Keratinocyte (primary cell): Measurements from ENCODE around the gene ZSCAN5A. TPM values are rescaled to one million over a fixed set of nuclear protein-coding genes. Genes with fewer than 3 reads are reported as not detected.
"Not testable (repeated sequence)": the region's sequence is repeated elsewhere in the genome, so short reads cannot be mapped to it uniquely, and the experiment has no call there.

Experiments used
- DNase-seq: peaks from one replicate; pipeline ENCODE4 v3.0.0-alpha.2; 2011; ENCODE audit warnings: low read depth, missing footprints, low spot score
- FAIRE-seq: peaks from 2 replicates; lab custom pipeline; 2011; peaks lifted over from hg19 to GRCh38; lab: Jason Lieb, UNC
- H2AFZ ChIP-seq: 2 replicates; pipeline ENCODE4 v1.6.0; 2012; ENCODE audit warnings: low read length, control low read depth, inconsistent platforms; ENCODE audit not compliant: control insufficient read depth
- H3K27ac ChIP-seq: 2 replicates; pipeline ENCODE4 v1.5.1; 2011; ENCODE audit warnings: low read length; ENCODE audit not compliant: control insufficient read depth, insufficient read depth
- H3K27me3 ChIP-seq: 3 replicates; pipeline ENCODE4 v1.6.0; 2011; ENCODE audit warnings: low read length; ENCODE audit not compliant: control insufficient read depth, insufficient read depth; ENCODE audit errors: extremely low read depth
- H3K36me3 ChIP-seq, 2 experiments: 2 replicates in 1 of 2; 3 replicates in 1 of 2; pipeline ENCODE4 v1.5.1; 2011; ENCODE audit warnings: low read length in 2 of 2, mild to moderate bottlenecking in 1 of 2; ENCODE audit not compliant: control insufficient read depth in 2 of 2, insufficient read depth in 2 of 2; ENCODE audit errors: extremely low read depth in 1 of 2
- H3K4me1 ChIP-seq: 3 replicates; pipeline ENCODE4 v1.5.1; 2011; ENCODE audit warnings: low read length; ENCODE audit not compliant: control insufficient read depth, insufficient read depth; ENCODE audit errors: extremely low read depth
- H3K4me2 ChIP-seq: 3 replicates; pipeline ENCODE4 v1.6.0; 2011; ENCODE audit warnings: low read depth, low read length; ENCODE audit not compliant: control insufficient read depth, insufficient read depth; ENCODE audit errors: extremely low read depth
- H3K4me3 ChIP-seq, 3 experiments: fragments of 200-600 bp in 1 of 3; sonication (generic) in 1 of 3; 2 replicates in 2 of 3; 3 replicates in 1 of 3; pipeline ENCODE4 v1.5.1; 2011 to 2016; ENCODE audit warnings: low read length in 3 of 3, mild to moderate bottlenecking in 3 of 3, control low read depth in 2 of 3, inconsistent platforms in 1 of 3, low read depth in 1 of 3, mixed read lengths in 1 of 3, mixed run types in 1 of 3, moderate library complexity in 1 of 3; ENCODE audit not compliant: control insufficient read depth in 2 of 3, insufficient read depth in 2 of 3; ENCODE audit errors: extremely low read depth in 1 of 3
- H3K79me2 ChIP-seq: 2 replicates; pipeline ENCODE4 v1.6.0; 2012; ENCODE audit warnings: low read length; ENCODE audit not compliant: control insufficient read depth, insufficient read depth
- H3K9ac ChIP-seq: 3 replicates; pipeline ENCODE4 v1.6.0; 2011; ENCODE audit warnings: low read length; ENCODE audit not compliant: control insufficient read depth, insufficient read depth; ENCODE audit errors: extremely low read depth
- H3K9me1 ChIP-seq: 3 replicates; pipeline ENCODE4 v1.6.0; 2011; ENCODE audit warnings: low read length; ENCODE audit not compliant: control insufficient read depth, insufficient read depth; ENCODE audit errors: extremely low read depth
- H3K9me3 ChIP-seq: 2 replicates; pipeline ENCODE4 v1.5.1; 2012; ENCODE audit warnings: low read depth, low read length; ENCODE audit not compliant: control insufficient read depth
- H4K20me1 ChIP-seq: 3 replicates; pipeline ENCODE4 v1.6.0; 2011; ENCODE audit warnings: low read length; ENCODE audit not compliant: control insufficient read depth, insufficient read depth; ENCODE audit errors: extremely low read depth
- CTCF ChIP-seq, 3 experiments: IDR thresholded peaks in 1 of 3; conservative IDR thresholded peaks in 1 of 3; optimal IDR thresholded peaks in 1 of 3; 2 replicates in 2 of 3; 3 replicates in 1 of 3; pipeline versions ENCODE3 to v1.5.1; 2011; ENCODE audit warnings: low read length in 3 of 3, mild to moderate bottlenecking in 3 of 3, moderate library complexity in 2 of 3, control low read depth in 1 of 3, inconsistent platforms in 1 of 3; ENCODE audit not compliant: insufficient read depth in 2 of 3; ENCODE audit errors: extremely low read depth in 1 of 3
- EZH2 ChIP-seq: IDR thresholded peaks from one replicate; pipeline ENCODE4 v1.6.1; 2012; ENCODE audit warnings: inconsistent platforms, mild to moderate bottlenecking, low read length, moderate library complexity
- dilution Hi-C: fragments of 300-500 bp; cut with MboI; formaldehyde crosslinking; loops from one replicate; pipeline ENCODE4 v1.7.0; 2020; ENCODE audit warnings: low sequenced_read_pairs; ENCODE audit not compliant: extremely low pct_ligation_motif_present
- polyA plus RNA-seq, 5 experiments: library from polyadenylated mRNA; depleted of rRNA in 3 of 5; stranded (reverse) in 3 of 5; stranded (forward) in 1 of 5; unstranded in 1 of 5; fragments of >200 nt; gene quantifications; 1 replicate in 1 of 5; 2 replicates in 3 of 5; 3 replicates in 1 of 5; pipeline versions ENCODE4 v1.2.1 to v1.2.3, GENCODE V29; 2011 to 2012; ENCODE audit warnings: missing spikeins in 2 of 5, low read depth in 1 of 5, low replicate concordance in 1 of 5

Gene ZSCAN5A
- polyA plus RNA-seq, 1 donor (not counting 4 experiments of a cell fraction or from before 2014, with no cell fraction given), result 6.1 TPM

GRCh38 chr19:56199687-56200086, 115.0 kb downstream of the ZSCAN5A start:
- Histone ChIP-seq H3K27me3 (no peaks in the 10 kb centered on the region), H2AFZ (no peak overlapping the region), H3K4me3 (no peak overlapping the region), H3K79me2 (no peaks in the 10 kb centered on the region), H4K20me1 (no peaks in the 10 kb centered on the region), H3K4me2 (no peak overlapping the region), H3K27ac (no peak overlapping the region), H3K4me1 (no peaks in the 10 kb centered on the region), H3K9me1 (no peaks in the 10 kb centered on the region), H3K9ac (no peak overlapping the region), H3K9me3 (no peaks in the 10 kb centered on the region), H3K36me3 (no peaks in the 10 kb centered on the region)
- FAIRE-seq (no peak), DNase-seq (no peak)
- dilution Hi-C loops, result no loop called here
- TF ChIP-seq EZH2 (no peak), CTCF (optimal IDR thresholded peaks at IDR 0.05 in 1 of 3, IDR thresholded peaks at IDR 0.05 in 1 of 3, conservative IDR thresholded peaks at IDR 0.05 in 1 of 3; ENCODE audit: extremely low read depth in 1 of 3, insufficient read depth in 2 of 3, low read length in 3 of 3) (no peak)

- H3K4me2 ChIP-seq, H3K79me2 ChIP-seq, H3K4me1 ChIP-seq, dilution Hi-C loops, H4K20me1 ChIP-seq, H3K9me1 ChIP-seq, H2AFZ ChIP-seq, H3K27me3 ChIP-seq, H3K9ac ChIP-seq, DNase-seq, H3K4me3 ChIP-seq, H3K9me3 ChIP-seq, H3K27ac ChIP-seq, H3K36me3 ChIP-seq, FAIRE-seq: not testable (repeated sequence)
Measured at GRCh38 chr19:56197646-56198045, 117.0 kb downstream of the ZSCAN5A start, which contains the start of gene ZSCAN5B. TSS of gene ZSCAN5B (minus strand) at chr19:56197783. CDS start at chr19:56193052, 4,731 bp downstream.

- dilution Hi-C loops, result no loop called here
- no peaks in the 10 kb centered on the region for H3K9me3 ChIP-seq
- H3K27ac ChIP-seq, result no peak overlapping the region
- H3K27me3 ChIP-seq, result no peaks in the 10 kb centered on the region
- no peaks in the 10 kb centered on the region for H3K9me1 ChIP-seq
- H3K4me2 ChIP-seq, result no peak overlapping the region
- no peaks in the 10 kb centered on the region for H3K4me1 ChIP-seq
- H2AFZ ChIP-seq, result no peak overlapping the region
- no peaks in the 10 kb centered on the region for H3K36me3 ChIP-seq
- no peak for TF ChIP-seq CTCF (optimal IDR thresholded peaks at IDR 0.05 in 1 of 3, IDR thresholded peaks at IDR 0.05 in 1 of 3, conservative IDR thresholded peaks at IDR 0.05 in 1 of 3; ENCODE audit: extremely low read depth in 1 of 3, insufficient read depth in 2 of 3, low read length in 3 of 3)
- TF ChIP-seq EZH2, result no peak
- no peak for FAIRE-seq
- no peak overlapping the region for H3K4me3 ChIP-seq
- no peak overlapping the region for H3K9ac ChIP-seq
- no peak for DNase-seq
- no peaks in the 10 kb centered on the region for H3K79me2 ChIP-seq
- H4K20me1 ChIP-seq, result no peaks in the 10 kb centered on the region
Measured at GRCh38 chr19:56193981-56194640, 120.5 kb downstream of the ZSCAN5A start.
